Body of pancreas (tissue), 4 donors: ENCODE results near the gene ANTXR1.

Experiments used
- CTCF ChIP-seq, 7 experiments: fragments of 450-650 bp in 4 of 7; fragments of 200-600 bp in 3 of 7; sonication (generic) in 3 of 7; IDR thresholded peaks; one replicate each; pipeline ENCODE4 v1.5.1; 2016 to 2019; ENCODE audit warnings: antibody characterized with exemption in 7 of 7
- POLR2A ChIP-seq, 3 donors: fragments of 450-650 bp; IDR thresholded peaks; one replicate each; pipeline ENCODE4 v1.6.1; 2016; ENCODE audit warnings: antibody characterized with exemption in 3 of 3, mild to moderate bottlenecking in 2 of 3

DNA sequence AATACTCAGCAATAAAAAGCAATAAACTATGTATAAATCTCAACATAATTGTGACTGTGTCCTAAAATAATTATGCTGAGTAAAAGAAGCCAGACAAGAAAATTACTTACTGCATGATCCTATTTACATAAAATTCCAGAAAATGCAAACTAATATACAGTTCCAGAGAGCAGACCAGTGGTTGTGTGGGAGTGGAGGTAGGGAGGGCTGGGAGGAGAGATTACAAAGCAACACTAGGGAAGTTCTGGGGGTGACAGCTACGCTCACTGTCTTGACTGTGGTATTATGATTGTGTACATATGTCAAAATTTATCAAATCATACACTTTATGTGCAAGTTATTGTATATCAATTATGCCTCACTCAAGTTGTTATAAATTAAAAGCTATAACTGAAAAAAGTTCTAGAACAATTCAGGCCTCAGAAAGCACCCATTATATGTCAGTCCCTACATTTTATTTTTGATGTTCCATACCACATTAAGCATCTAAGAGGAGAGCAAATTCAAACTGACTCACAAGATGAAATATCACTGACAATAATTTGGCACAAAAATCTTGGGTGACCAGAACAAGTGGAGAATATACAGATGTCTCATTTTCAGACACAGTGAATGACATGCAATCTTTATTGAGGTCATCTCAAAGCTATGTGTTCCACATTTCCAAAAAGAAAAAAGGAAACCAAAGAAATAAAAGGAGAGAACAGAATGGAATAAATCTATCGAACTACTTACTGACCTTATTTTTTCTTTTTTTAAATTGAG lies 85.1 kb downstream of the ANTXR1 start:
- TF ChIP-seq CTCF (IDR thresholded peaks at IDR 0.05), result no peak
- no peak for TF ChIP-seq POLR2A (IDR thresholded peaks at IDR 0.05)
